Central memory CD8-positive, alpha-beta T cell (primary cell): ENCODE results near the gene CDKN1A.
A peak's percentile ranks its signal among the peaks of the same experiment; 100 is the strongest.

Experiments used
- ATAC-seq: fragments of 150-1000 bp; cut with Tn5 transposase; replicated peaks from 2 replicates; pipeline ENCODE4 v1.10.0; 2022; ENCODE audit warnings: mild to moderate bottlenecking, moderate FRiP score, moderate number of reproducible peaks; ENCODE audit not compliant: poor library complexity, severe bottlenecking; ENCODE audit errors: extremely low read depth
- DNase-seq, 2 donors: peaks; one replicate each; pipeline ENCODE4 v3.0.0; 2021; ENCODE audit warnings: low spot score in 2 of 2
- H3K27ac Mint-ChIP-seq: one replicate; pipeline ENCODE4 v1.8.0; 2022; ENCODE audit warnings: low read depth, mild to moderate bottlenecking, moderate library complexity, mixed read lengths
- H3K27me3 Mint-ChIP-seq: one replicate; pipeline ENCODE4 v1.8.0; 2022; ENCODE audit warnings: mixed read lengths
- H3K36me3 Mint-ChIP-seq: one replicate; pipeline ENCODE4 v1.8.0; 2022; ENCODE audit warnings: mild to moderate bottlenecking, moderate library complexity, mixed read lengths; ENCODE audit not compliant: insufficient read depth
- H3K4me1 Mint-ChIP-seq: one replicate; pipeline ENCODE4 v1.8.0; 2022; ENCODE audit warnings: mixed read lengths
- H3K4me3 Mint-ChIP-seq: one replicate; pipeline ENCODE4 v1.8.0; 2022; ENCODE audit warnings: mild to moderate bottlenecking, moderate library complexity, mixed read lengths
- H3K9me3 Mint-ChIP-seq: one replicate; pipeline ENCODE4 v1.8.0; 2022; ENCODE audit warnings: mixed read lengths

The CDKN1A gene

GRCh38 chr6:36678488-36679042 is at the start of gene CDKN1A:
Gene CDKN1A, plus strand, starts transcription at chr6:36678714. Its CDS starts 5,388 bp downstream, at chr6:36684102.
- Mint-ChIP-seq H3K27ac (peak within 1 kb of the TSS; percentile 99), H3K4me1 (peaks cover 37% of the 10 kb centered on the region), H3K36me3 (peaks cover 23% of the 10 kb centered on the region), H3K4me3 (peak within 1 kb of the TSS; percentile 95), H3K9me3 (no peaks in the 10 kb centered on the region), H3K27me3 (no peaks in the 10 kb centered on the region)
- DNase-seq, result peak; percentile 43 to 47
- ATAC-seq, result peak; percentile 45

- H3K27me3 Mint-ChIP-seq, result no peaks in the 10 kb centered on the region
- peaks cover 1% of the 10 kb centered on the region for H3K36me3 Mint-ChIP-seq
- no peak overlapping the region for H3K27ac Mint-ChIP-seq
- H3K4me1 Mint-ChIP-seq, result no peaks in the 10 kb centered on the region
- no peaks in the 10 kb centered on the region for H3K9me3 Mint-ChIP-seq
- ATAC-seq (no peak), DNase-seq (no peak)
- H3K4me3 Mint-ChIP-seq, result no peak overlapping the region
Observed at GRCh38 chr6:36629784-36630183, 48.7 kb upstream of the CDKN1A start.

GRCh38 chr6:36631326-36632011 is 47.0 kb upstream of the CDKN1A start:
- Mint-ChIP-seq H3K36me3 (no peaks in the 10 kb centered on the region), H3K27ac (no peak overlapping the region), H3K27me3 (no peaks in the 10 kb centered on the region), H3K9me3 (no peaks in the 10 kb centered on the region), H3K4me3 (no peak overlapping the region), H3K4me1 (no peaks in the 10 kb centered on the region)
- ATAC-seq (no peak), DNase-seq (no peak)

- ATAC-seq, result no peak
- no peak for DNase-seq
- H3K4me3 Mint-ChIP-seq, result no peak overlapping the region
- no peaks in the 10 kb centered on the region for H3K9me3 Mint-ChIP-seq
- no peaks in the 10 kb centered on the region for H3K4me1 Mint-ChIP-seq
- H3K27ac Mint-ChIP-seq, result no peak overlapping the region
- no peaks in the 10 kb centered on the region for H3K36me3 Mint-ChIP-seq
- H3K27me3 Mint-ChIP-seq, result peaks cover 6% of the 10 kb centered on the region
Observed at GRCh38 chr6:36633370-36633769, 45.1 kb upstream of the CDKN1A start.

- Mint-ChIP-seq H3K4me1 (no peaks in the 10 kb centered on the region), H3K36me3 (no peaks in the 10 kb centered on the region), H3K9me3 (no peaks in the 10 kb centered on the region), H3K27ac (no peak overlapping the region), H3K27me3 (peaks cover 6% of the 10 kb centered on the region), H3K4me3 (no peak overlapping the region)
- ATAC-seq, result no peak
- DNase-seq, result no peak
Observed at GRCh38 chr6:36633915-36634314, 44.6 kb upstream of the CDKN1A start.

GRCh38 chr6:36634317-36635108 is 44.0 kb upstream of the CDKN1A start:
- ATAC-seq, result no peak
- no peak for DNase-seq
- Mint-ChIP-seq H3K27ac (no peak overlapping the region), H3K4me1 (no peaks in the 10 kb centered on the region), H3K9me3 (no peaks in the 10 kb centered on the region), H3K27me3 (peaks cover 6% of the 10 kb centered on the region), H3K36me3 (no peaks in the 10 kb centered on the region), H3K4me3 (no peak overlapping the region)

GRCh38 chr6:36636283-36636682 is 42.2 kb upstream of the CDKN1A start:
- H3K36me3 Mint-ChIP-seq, result no peaks in the 10 kb centered on the region
- peaks cover 6% of the 10 kb centered on the region for H3K27me3 Mint-ChIP-seq
- no peak overlapping the region for H3K27ac Mint-ChIP-seq
- H3K4me3 Mint-ChIP-seq, result no peak overlapping the region
- H3K4me1 Mint-ChIP-seq, result no peaks in the 10 kb centered on the region
- no peak for ATAC-seq
- no peak for DNase-seq
- H3K9me3 Mint-ChIP-seq, result no peaks in the 10 kb centered on the region

GRCh38 chr6:36636687-36637418 is 41.7 kb upstream of the CDKN1A start:
- no peak for DNase-seq
- no peaks in the 10 kb centered on the region for H3K9me3 Mint-ChIP-seq
- no peaks in the 10 kb centered on the region for H3K4me1 Mint-ChIP-seq
- H3K27me3 Mint-ChIP-seq, result peaks cover 6% of the 10 kb centered on the region
- H3K27ac Mint-ChIP-seq, result no peak overlapping the region
- no peaks in the 10 kb centered on the region for H3K36me3 Mint-ChIP-seq
- ATAC-seq, result no peak
- H3K4me3 Mint-ChIP-seq, result no peak overlapping the region

GRCh38 chr6:36638579-36638978 is 39.9 kb upstream of the CDKN1A start:
- ATAC-seq, result no peak
- peaks cover 6% of the 10 kb centered on the region for H3K27me3 Mint-ChIP-seq
- H3K36me3 Mint-ChIP-seq, result no peaks in the 10 kb centered on the region
- H3K27ac Mint-ChIP-seq, result no peak overlapping the region
- no peaks in the 10 kb centered on the region for H3K4me1 Mint-ChIP-seq
- no peak for DNase-seq
- no peaks in the 10 kb centered on the region for H3K9me3 Mint-ChIP-seq
- H3K4me3 Mint-ChIP-seq, result no peak overlapping the region

GRCh38 chr6:36639171-36639808 is 39.2 kb upstream of the CDKN1A start:
- no peak overlapping the region for H3K27ac Mint-ChIP-seq
- no peak for DNase-seq
- peaks cover 6% of the 10 kb centered on the region for H3K27me3 Mint-ChIP-seq
- H3K36me3 Mint-ChIP-seq, result no peaks in the 10 kb centered on the region
- no peaks in the 10 kb centered on the region for H3K4me1 Mint-ChIP-seq
- H3K9me3 Mint-ChIP-seq, result no peaks in the 10 kb centered on the region
- ATAC-seq, result no peak
- H3K4me3 Mint-ChIP-seq, result no peak overlapping the region

- no peaks in the 10 kb centered on the region for H3K9me3 Mint-ChIP-seq
- H3K27ac Mint-ChIP-seq, result no peak overlapping the region
- H3K36me3 Mint-ChIP-seq, result no peaks in the 10 kb centered on the region
- ATAC-seq (no peak), DNase-seq (no peak)
- no peaks in the 10 kb centered on the region for H3K4me1 Mint-ChIP-seq
- no peak overlapping the region for H3K4me3 Mint-ChIP-seq
- peaks cover 6% of the 10 kb centered on the region for H3K27me3 Mint-ChIP-seq
Observed at GRCh38 chr6:36641543-36641942, 37.0 kb upstream of the CDKN1A start.
